Endodermal cell (in vitro differentiated cells): ENCODE measurements around the gene KIF25. TPM values are rescaled to one million over a fixed set of nuclear protein-coding genes. Genes with fewer than 3 reads are reported as not detected.

Source experiments
- DNase-seq: peaks from one replicate; pipeline ENCODE4 v3.0.0-alpha.2; 2017
- H3K27ac ChIP-seq: 2 replicates; pipeline ENCODE4 v1.5.1; 2013; ENCODE audit warnings: mild to moderate bottlenecking, low read depth, low read length, moderate library complexity
- H3K27me3 ChIP-seq: 2 replicates; pipeline ENCODE4 v1.6.1; 2013; ENCODE audit warnings: mild to moderate bottlenecking, low read length, moderate library complexity; ENCODE audit not compliant: insufficient read depth, control insufficient read depth, poor library complexity, severe bottlenecking
- H3K36me3 ChIP-seq: 2 replicates; pipeline ENCODE4 v1.7.0; 2013; ENCODE audit warnings: mild to moderate bottlenecking, low read length, moderate library complexity; ENCODE audit not compliant: control insufficient read depth, insufficient read depth
- H3K4me1 ChIP-seq: one replicate; pipeline ENCODE4 v1.7.0; 2013; ENCODE audit warnings: low read length; ENCODE audit not compliant: control insufficient read depth, insufficient read depth
- H3K4me3 ChIP-seq: 2 replicates; pipeline ENCODE4 v1.5.1; 2013; ENCODE audit warnings: mild to moderate bottlenecking, low read length, moderate library complexity
- H3K9ac ChIP-seq: 2 replicates; pipeline ENCODE4 v1.6.1; 2013; ENCODE audit warnings: mild to moderate bottlenecking, low read length, moderate library complexity; ENCODE audit not compliant: poor library complexity, severe bottlenecking; ENCODE audit errors: extremely low read depth
- H3K9me3 ChIP-seq: 2 replicates; pipeline ENCODE4 v1.6.1; 2013; ENCODE audit warnings: mild to moderate bottlenecking, low read length, moderate library complexity; ENCODE audit not compliant: control insufficient read depth
- H3K27ac Mint-ChIP-seq: 2 replicates; pipeline ENCODE4 v1.8.0; 2020; ENCODE audit warnings: mixed read lengths
- H3K27me3 Mint-ChIP-seq: 2 replicates; pipeline ENCODE4 v1.8.0; 2021; ENCODE audit warnings: mild to moderate bottlenecking, mixed read lengths; ENCODE audit not compliant: insufficient read depth
- H3K36me3 Mint-ChIP-seq: 2 replicates; pipeline ENCODE4 v1.8.0; 2020; ENCODE audit warnings: low read depth, mixed read lengths
- H3K4me1 Mint-ChIP-seq: 2 replicates; pipeline ENCODE4 v1.8.0; 2020; ENCODE audit warnings: mixed read lengths
- H3K4me3 Mint-ChIP-seq: 2 replicates; pipeline ENCODE4 v1.8.0; 2020; ENCODE audit warnings: mild to moderate bottlenecking, moderate library complexity, mixed read lengths
- H3K9me3 Mint-ChIP-seq: 2 replicates; pipeline ENCODE4 v1.8.0; 2020; ENCODE audit warnings: mild to moderate bottlenecking, mixed read lengths
- WGBS, 2 experiments: methylation state at CpG; one replicate each; pipeline versions ENCODE4 v1.1.5 to v1.1.7; 2013; ENCODE audit warnings: missing lambda C conversion rate in 2 of 2, mixed read lengths in 1 of 2; ENCODE audit not compliant: insufficient coverage in 1 of 2, insufficient read length in 1 of 2; 5-methylcytosine and 5-hydroxymethylcytosine counted together
- total RNA-seq, 2 donors: library from RNA; stranded (reverse); fragmentation: NEBNext Ultra II Directional in 1 of 2; extraction: Animal tissue kit (Norgen Biotek cat#: 25700) in 1 of 2; gene quantifications; 2 replicates in 1 of 2; 3 replicates in 1 of 2; pipeline ENCODE4 v1.2.1, GENCODE V29; 2021
- TF ChIP-seq, protein P1 (sequence below): fragments of 200-600 bp; sonication (generic); conservative IDR thresholded peaks from 2 replicates; pipeline ENCODE4 v1.5.0; 2021; ENCODE audit warnings: antibody characterized with exemption, mild to moderate bottlenecking

KIF25 gene
- total RNA-seq, 2 donors from 2014 or later = 1.3 TPM; not detected in 1

DNA sequence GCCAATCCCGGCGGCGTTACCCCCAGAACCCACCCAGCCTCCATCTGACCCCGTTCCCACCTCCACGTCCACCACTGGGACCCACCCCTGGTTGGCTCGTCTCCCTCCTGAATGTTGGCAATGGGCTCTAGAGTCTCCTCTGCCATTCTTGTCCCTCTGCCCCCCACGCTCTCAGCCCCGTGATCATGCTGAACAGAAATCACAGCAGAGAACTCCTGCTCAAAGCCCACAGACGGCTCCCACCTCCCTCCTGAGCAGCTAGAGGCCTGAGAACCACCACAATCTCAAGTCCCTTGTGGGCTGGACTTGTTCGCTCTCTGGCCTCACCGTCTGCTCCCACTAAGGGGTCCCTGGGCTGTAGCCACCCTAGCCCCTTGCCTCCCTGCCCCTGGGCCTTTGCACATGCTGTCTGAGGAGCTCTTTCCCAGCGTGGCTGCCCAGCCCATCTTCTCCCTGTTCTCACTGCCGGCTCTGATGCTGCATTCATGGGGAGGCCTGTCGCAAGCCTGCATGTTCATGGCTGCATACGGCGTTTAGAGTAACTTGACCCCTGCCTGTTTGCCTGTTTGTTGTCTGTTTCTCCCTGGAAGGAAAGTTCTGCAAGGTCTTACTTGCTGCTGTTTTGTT is 92.7 kb downstream of the KIF25 start:
- TF ChIP-seq, protein P1, sequence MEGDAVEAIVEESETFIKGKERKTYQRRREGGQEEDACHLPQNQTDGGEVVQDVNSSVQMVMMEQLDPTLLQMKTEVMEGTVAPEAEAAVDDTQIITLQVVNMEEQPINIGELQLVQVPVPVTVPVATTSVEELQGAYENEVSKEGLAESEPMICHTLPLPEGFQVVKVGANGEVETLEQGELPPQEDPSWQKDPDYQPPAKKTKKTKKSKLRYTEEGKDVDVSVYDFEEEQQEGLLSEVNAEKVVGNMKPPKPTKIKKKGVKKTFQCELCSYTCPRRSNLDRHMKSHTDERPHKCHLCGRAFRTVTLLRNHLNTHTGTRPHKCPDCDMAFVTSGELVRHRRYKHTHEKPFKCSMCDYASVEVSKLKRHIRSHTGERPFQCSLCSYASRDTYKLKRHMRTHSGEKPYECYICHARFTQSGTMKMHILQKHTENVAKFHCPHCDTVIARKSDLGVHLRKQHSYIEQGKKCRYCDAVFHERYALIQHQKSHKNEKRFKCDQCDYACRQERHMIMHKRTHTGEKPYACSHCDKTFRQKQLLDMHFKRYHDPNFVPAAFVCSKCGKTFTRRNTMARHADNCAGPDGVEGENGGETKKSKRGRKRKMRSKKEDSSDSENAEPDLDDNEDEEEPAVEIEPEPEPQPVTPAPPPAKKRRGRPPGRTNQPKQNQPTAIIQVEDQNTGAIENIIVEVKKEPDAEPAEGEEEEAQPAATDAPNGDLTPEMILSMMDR = no peak
- Histone ChIP-seq H3K4me3 (no peak overlapping the region), H3K9ac (no peak overlapping the region), H3K9me3 (no peaks in the 10 kb centered on the region), H3K27ac (no peak overlapping the region), H3K4me1 (peaks cover 9% of the 10 kb centered on the region), H3K36me3 (no peaks in the 10 kb centered on the region), H3K27me3 (no peaks in the 10 kb centered on the region)
- WGBS, 2 experiments = 91 to 94% methylated on average over 12 to 16 of the region's 16 CpGs
- DNase-seq = no peak
- no peak overlapping the region for H3K27ac Mint-ChIP-seq
- H3K9me3 Mint-ChIP-seq = peaks cover 3% of the 10 kb centered on the region
- H3K4me1 Mint-ChIP-seq = peaks cover 6% of the 10 kb centered on the region
- no peaks in the 10 kb centered on the region for H3K27me3 Mint-ChIP-seq
- H3K36me3 Mint-ChIP-seq = no peaks in the 10 kb centered on the region
- H3K4me3 Mint-ChIP-seq = no peak overlapping the region

GRCh38 chr6:168090706-168091105 is 93.2 kb downstream of the KIF25 start:
- 92 to 94% methylated on average over 14 to 17 of the region's 17 CpGs for WGBS, 2 experiments
- Histone ChIP-seq H3K9me3 (no peaks in the 10 kb centered on the region), H3K4me3 (no peak overlapping the region), H3K36me3 (no peaks in the 10 kb centered on the region), H3K9ac (no peak overlapping the region), H3K4me1 (peaks cover 9% of the 10 kb centered on the region), H3K27me3 (no peaks in the 10 kb centered on the region), H3K27ac (no peak overlapping the region)
- no peak overlapping the region for H3K4me3 Mint-ChIP-seq
- no peak for DNase-seq
- H3K9me3 Mint-ChIP-seq = peaks cover 3% of the 10 kb centered on the region
- H3K27ac Mint-ChIP-seq = no peak overlapping the region
- no peaks in the 10 kb centered on the region for H3K27me3 Mint-ChIP-seq
- no peaks in the 10 kb centered on the region for H3K36me3 Mint-ChIP-seq
- peaks cover 6% of the 10 kb centered on the region for H3K4me1 Mint-ChIP-seq
- TF ChIP-seq, protein P1 = no peak

- Mint-ChIP-seq H3K9me3 (peaks cover 3% of the 10 kb centered on the region), H3K36me3 (no peaks in the 10 kb centered on the region), H3K27me3 (no peaks in the 10 kb centered on the region), H3K4me1 (peaks cover 6% of the 10 kb centered on the region), H3K4me3 (no peak overlapping the region), H3K27ac (no peak overlapping the region)
- TF ChIP-seq, protein P1 = no peak
- Histone ChIP-seq H3K4me1 (peaks cover 9% of the 10 kb centered on the region), H3K27ac (no peak overlapping the region), H3K36me3 (no peaks in the 10 kb centered on the region), H3K9ac (no peak overlapping the region), H3K9me3 (no peaks in the 10 kb centered on the region), H3K4me3 (no peak overlapping the region), H3K27me3 (no peaks in the 10 kb centered on the region)
- DNase-seq = no peak
- 93 to 95% methylated on average over 21 to 28 of the region's 28 CpGs for WGBS, 2 experiments
Observed at GRCh38 chr6:168091381-168092264, 94.2 kb downstream of the KIF25 start.
